Activated CD8-positive, alpha-beta memory T cell treated with anti-CD3 and anti-CD28 coated beads, Interleukin-2, amount 50 U/mL, for 1 hour (primary cell): ENCODE results near the gene SCAPER.

ENCODE experiments used
- DNase-seq: peaks from one replicate; pipeline ENCODE4 v3.0.0-alpha.2; 2020; ENCODE audit errors: extremely low read depth

The SCAPER gene

GRCh38 chr15:76674883-76675282, 230.3 kb downstream of the SCAPER start:
- DNase-seq: no peak

DNA sequence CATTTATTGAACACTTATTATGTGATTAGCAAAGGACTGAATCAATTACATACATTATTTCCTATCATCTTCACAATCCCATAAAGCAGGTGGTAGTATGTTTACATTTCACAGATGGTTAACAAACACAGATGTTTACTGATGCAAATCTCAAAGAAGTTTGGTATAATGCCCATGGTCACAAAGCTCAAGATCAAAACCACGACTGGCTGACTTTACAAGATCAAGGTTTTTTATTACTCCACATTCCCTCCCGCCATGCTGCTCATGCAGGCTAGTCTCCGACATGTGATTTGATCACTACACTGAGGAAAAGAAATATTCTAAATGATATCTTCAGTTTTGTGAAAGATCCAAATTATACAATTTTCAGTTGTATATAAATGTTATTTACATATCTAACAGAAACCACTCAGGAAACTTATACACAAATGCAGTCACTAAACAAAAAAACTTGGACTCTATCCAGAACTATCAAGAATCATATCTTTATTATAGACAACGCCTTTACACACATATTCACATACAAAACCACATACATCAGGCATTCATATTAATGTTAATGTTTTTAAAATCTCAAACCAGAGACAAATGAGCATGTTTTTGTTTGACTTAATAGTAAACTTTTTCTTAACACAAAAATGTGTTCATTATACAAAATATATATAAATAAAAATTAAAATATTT, 235.5 kb downstream of the SCAPER start:
- no peak for DNase-seq

DNA sequence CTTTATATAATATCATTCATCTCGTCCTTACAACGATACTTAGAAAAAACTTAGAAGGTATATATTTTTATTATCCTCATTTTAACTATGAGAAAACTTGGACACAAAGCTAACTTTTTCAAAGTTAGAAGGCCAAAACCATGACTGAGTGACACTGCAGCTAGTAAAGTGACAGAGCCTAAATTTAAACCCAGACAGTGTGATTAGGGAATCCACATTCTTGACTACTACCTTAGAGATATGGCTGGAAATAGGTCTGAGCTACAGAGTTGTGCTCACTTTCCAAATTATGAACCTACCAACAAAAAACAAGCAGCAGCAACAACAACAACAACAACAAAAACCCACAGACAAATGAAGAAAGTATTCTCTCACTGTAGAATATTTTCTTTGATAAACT, 236.2 kb downstream of the SCAPER start:
- no peak for DNase-seq

DNA sequence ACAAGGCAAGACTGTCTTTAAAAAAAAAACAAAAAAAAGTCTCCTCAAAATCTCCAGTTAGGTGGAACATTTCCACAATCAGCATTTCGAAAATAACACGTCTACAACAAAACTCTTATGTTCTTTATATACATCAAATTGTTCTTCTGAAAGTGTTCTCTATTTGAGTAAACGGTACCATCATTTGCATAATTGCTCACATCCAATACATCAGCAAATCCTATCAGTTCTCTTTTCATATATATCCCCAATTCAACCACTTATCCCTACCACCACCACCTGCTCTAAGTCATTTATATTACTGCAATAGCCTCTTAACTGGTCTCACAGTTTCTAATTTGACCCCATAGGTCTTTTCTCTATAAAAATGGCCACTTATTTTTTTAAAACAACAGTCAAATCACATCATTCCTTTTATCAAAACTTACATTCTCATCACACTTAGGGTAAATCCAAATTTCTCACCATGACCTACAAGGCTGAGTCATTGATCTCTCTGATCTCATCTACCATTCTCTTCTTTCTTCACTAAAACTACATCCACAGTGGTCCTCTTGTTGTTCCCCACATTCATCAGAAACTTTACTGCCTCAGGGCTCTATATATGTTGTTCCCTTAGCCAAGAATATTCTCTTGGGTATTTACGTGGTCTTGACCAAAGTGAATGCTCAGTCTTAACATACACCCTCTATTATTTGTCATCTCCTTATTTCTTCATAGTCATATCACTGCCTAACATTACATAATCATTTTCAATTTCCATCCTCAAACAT, 237.0 kb downstream of the SCAPER start:
- no peak for DNase-seq

GRCh38 chr15:76664895-76665294, 240.2 kb downstream of the SCAPER start:
- no peak for DNase-seq

- DNase-seq: no peak
These were observed 240.7 kb downstream of the SCAPER start for GRCh38 chr15:76664411-76664810.

GRCh38 chr15:76663529-76663928, 241.6 kb downstream of the SCAPER start:
- DNase-seq: no peak

DNA sequence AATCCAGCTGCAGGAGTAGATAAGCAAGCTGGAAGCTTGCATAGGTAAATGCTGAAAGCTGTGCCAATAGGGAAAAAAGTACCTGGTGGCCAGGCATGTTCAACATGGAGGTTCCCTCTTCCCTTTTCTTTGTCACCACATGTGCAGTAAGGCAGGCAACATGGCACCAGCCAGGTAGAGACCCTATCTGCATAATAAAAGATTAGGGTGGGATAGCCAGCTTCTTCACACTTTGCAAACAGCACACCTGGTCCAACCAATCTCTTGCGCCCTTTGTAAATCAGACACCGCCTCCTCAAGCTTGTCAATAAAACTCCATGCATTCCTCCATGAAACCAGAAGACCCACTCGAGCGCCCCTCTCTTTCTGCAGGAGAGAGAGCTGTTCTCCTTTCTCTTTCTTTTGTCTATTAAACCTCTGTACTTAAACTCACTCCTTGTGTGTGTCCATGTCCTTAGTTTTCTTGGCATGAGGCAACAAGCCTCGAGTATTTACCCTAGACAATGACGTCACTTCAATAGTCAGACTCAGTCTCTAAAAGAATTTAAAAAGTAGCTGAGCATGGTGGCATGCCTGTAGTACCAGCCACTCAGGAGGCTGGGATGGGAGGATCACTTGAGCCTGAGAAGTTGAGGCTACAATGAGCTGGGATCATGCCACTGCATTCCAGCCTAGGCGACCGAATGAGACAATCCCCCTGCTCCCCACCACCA, 256.3 kb downstream of the SCAPER start:
- no peak for DNase-seq

DNA sequence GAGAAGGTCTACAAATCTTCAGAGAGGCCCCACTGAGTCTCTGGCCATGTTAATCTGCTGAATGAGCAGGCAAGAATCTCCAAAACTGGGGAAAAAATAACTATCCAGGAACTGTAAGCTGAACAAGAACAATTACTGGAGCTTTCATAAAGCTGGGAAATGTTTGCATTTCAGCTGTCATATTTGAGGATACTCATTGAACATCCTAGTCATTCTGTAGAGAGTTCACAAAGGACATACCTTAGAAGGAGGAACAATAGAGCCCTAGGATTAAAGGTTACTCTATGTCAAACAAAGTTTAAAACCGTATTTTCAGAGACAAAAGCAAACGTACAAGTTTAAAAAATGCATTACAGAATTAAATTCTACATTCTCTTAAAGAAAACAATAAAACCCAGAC, 257.5 kb downstream of the SCAPER start:
- DNase-seq: no peak

GRCh38 chr15:76644646-76645045, 260.5 kb downstream of the SCAPER start:
- no peak for DNase-seq

DNA sequence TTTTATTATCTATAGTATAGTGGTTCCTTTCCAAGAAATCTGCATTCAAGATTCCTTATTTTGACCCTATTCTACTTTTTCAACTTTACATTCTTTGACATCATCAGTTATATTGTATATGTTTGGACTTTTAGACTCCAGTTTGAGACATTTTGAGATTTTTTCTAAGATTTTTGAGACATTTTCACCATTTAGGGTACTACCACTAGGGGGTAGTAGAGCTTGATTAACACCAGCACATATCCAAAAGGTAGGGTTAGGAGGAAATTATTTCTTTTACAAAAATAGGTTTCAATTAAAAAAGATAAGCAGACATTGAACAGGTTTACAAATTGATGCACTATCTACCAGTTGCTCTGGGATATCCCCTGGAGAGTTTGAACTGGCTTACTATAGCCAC, 262.5 kb downstream of the SCAPER start:
- no peak for DNase-seq

DNA sequence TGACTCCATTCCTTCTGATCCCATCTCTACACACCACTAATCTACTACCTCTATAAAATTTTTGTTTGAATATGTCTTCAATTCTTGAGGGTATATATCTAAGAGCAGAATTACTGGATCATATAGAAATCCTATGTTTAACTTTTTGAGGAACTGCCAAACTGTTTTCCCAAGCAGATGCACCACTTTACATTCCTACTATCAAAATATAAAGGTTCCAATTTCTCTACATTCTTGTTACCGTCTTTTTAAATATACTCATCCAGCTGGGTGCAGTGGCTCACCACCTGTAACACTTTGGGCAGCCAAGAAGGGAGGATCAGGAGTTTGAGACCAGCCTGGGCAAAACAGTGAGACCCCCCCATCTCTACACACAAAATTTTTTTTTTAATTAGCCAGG, 268.0 kb downstream of the SCAPER start:
- DNase-seq: no peak

GRCh38 chr15:76636059-76636458, 269.1 kb downstream of the SCAPER start:
- DNase-seq: no peak

DNA sequence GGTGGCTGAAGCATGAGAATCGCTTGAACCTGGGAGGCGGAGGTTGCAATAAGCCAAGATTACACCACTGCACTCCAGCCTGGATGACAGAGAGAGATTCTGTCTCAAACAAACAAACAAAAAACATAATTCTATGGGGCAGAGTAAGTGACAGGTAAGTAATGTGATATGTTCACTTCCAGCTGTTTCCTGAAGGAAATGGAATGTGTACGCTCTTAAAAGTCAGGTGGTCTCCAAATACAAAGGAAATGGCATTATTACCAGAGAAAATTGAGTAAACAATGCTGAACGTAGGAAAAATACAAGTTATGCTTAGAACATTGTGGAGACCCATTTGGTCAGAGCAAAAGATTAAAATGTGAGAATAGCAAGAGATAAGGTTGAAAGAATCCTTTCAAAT, 278.5 kb downstream of the SCAPER start:
- no peak for DNase-seq

- DNase-seq: no peak
These were observed 279.9 kb downstream of the SCAPER start for GRCh38 chr15:76625267-76625666.

DNA sequence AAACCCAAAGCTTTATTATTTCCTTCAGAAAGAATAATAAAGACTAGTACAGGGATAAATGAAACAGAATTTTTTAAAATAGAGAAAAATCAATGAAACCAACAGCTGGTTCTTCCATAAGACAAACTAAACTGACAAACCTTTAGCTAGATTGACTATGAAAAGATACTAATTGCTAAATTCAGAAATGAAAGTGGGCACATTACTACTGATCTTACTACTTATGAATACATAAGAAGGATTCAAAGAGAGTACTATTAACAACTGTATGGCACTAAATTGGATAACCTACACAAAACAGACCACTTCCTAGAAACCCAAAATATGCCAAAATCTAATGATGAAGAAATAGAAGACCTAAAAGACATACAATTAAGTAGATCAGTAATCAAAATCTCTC, 290.4 kb downstream of the SCAPER start:
- no peak for DNase-seq

- DNase-seq: no peak
These were observed 316.1 kb downstream of the SCAPER start for GRCh38 chr15:76588811-76589747.

GRCh38 chr15:76585576-76585897, 319.6 kb downstream of the SCAPER start:
- no peak for DNase-seq

DNA sequence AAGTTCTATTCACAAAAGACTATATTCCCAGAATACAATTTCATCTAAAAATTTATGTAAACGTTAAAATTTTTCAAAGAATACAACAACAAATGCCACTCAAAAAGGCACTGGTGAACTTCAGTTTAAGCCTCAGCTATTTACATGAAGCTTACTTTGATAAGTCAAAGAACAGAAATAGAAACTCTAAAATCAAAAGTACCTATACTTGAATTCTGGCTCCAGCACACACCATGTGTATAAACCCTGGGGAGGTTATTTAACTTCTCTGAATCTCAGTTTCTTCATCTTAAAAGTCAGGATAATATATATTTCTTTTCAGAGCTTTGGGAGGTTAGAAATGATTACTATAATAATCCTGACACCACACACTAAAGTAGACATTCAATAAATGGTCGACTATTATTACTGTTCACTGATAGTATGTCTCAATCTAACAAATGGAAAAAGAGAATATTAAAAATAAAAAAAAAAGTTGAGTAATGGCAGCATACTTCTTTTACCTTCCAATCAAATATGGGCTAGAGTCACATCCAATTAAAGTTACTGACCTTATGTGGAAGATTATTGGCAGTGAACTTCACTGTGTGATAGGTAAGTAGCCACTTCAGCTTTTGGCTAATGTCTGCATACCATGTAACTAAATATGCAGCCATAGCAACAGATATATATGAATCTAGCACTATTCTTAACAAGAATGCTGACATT, 320.1 kb downstream of the SCAPER start:
- no peak for DNase-seq

DNA sequence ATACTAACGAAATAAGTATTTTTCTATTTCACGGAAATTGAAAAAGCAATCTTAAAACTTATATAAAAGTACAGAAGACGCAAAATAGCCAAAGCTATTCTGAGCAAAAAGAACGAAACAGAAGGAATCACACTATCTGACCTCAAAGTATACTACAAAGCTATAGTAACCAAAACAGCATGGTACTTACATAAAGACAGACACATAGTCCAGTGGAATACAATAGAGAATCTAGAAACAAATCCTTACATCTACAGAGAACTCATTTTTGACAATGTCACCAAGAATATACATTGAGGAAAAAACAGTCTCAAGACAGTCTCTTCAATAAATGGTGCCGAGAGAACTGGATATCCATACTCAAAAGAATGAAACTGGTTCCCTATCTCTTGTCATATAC, 322.6 kb downstream of the SCAPER start:
- DNase-seq: no peak

GRCh38 chr15:76577879-76578512, 327.1 kb downstream of the SCAPER start:
- DNase-seq: no peak
